NCI-H510A treated with DMSO at 0.1 percent for 48 hours (cell line): ENCODE results near the gene PHLDA3.

Experiments
- DNase-seq: peaks from one replicate; lab custom pipeline; 2025; lab: John Stamatoyannopoulos, UW

PHLDA3 gene

GRCh38 chr1:201429736-201430501 is 39.1 kb downstream of the PHLDA3 start:
- no peak for DNase-seq

- no peak for DNase-seq
Measured at GRCh38 chr1:201427963-201428362, 41.0 kb downstream of the PHLDA3 start.

GRCh38 chr1:201426479-201427310 is 42.3 kb downstream of the PHLDA3 start:
- DNase-seq: no peak

DNA sequence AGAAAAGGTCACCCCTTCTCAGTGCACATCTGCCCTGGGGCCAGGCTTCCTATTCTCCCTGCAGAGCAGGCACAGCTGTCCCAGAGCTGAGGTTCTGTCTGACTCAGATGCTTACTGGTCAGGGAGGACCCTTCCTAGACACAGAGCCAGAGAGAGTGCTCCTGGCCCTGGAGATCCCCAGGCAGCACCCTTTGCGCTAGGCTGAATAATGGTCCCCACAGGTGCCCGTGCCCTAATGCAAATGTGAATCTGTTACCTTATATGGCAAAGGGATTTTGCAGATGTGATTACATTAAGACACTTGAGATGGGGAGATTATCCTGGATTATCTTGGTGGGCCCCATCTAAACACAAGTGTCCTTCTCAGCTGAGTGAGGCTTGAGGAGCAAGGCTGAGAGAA is 44.8 kb downstream of the PHLDA3 start:
- DNase-seq: no peak

DNA sequence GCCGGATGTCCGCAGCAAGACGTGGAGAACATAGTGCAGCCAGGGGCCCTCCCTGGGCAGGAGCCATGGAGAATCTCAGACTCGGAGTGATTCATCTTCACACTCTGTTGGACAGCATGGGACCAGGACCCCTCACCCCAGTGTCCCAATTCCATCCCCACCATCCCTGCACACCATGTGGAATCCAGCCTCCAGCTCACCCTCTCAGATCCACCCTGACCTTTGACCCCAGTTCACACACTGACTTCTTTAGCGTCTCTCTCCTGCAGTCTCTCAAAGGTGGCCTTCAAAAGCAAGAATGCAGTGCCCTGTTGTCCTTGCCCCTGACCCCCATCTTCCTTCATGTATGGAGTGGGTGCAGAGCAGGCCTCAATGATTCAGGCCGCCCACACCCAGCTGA is 45.3 kb downstream of the PHLDA3 start:
- DNase-seq: no peak

DNA sequence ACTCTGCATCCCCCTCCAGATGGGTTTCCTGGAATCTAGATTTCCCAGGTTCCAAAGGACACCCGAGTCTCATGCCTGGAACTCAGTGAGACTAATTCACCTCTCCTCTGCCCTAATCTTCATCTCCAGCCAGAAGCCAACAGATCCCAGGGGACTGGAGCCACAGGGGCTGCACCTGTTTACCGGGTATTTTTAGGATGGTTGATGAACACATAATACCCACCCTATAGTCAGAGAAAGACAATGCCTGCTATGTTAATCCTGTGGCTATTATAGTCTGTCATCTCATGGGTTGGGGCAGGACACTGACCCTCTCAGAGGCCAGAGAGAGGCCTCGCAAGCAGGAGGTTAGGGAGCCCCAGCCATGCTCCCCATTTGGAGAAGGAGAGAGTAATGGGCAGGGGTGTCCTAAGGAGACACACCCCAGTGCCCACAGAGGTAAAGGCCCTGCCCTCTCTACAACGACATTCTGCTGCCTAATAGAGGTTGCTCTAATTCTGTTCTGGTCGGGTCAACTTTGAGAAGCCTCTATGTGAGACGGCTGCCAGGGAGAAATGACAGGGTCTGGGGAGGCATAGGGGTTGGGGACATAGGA is 46.5 kb downstream of the PHLDA3 start:
- DNase-seq: no peak

DNA sequence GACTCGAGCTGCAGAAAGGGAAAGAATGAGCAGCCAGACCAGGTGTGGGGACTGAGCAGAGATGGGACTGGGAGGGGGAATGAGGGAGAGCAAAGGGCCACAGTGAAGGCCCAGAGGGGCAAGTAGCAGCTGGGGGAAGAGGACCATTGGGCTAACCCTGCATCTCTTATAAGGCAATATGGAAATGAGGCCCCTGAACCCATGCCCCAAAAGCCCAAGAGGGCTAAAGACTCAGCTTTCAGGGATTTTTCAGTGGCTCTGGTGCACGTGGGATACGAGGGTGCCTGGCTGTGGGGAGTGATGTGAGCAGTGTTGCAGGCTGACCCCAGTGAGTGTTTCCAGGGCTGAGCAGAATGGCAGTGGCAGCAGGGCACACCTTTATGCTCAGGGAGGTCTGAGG is 47.0 kb downstream of the PHLDA3 start:
- no peak for DNase-seq

DNA sequence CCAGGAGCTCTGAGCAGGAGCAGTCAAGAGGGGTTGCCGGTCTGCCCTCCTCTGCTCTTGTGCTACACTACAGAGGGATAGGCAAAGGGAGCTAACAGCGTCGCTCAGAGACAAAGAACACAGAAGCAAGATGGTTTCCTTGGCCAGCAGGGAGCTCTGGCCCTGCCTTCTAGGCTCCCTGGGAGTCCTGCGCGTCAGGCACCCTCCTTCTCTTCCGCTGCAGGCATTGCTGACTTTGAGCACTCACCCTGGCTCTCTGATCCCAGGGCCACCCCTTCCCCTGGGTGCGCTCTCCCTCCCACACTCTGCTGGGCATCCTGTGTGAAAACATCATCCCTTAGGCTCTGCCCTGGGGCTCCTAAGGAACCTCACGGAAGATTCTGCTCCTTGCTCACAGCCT is 47.9 kb downstream of the PHLDA3 start:
- no peak for DNase-seq

- DNase-seq: no peak
Measured at GRCh38 chr1:201420608-201421002, 48.4 kb downstream of the PHLDA3 start.

DNA sequence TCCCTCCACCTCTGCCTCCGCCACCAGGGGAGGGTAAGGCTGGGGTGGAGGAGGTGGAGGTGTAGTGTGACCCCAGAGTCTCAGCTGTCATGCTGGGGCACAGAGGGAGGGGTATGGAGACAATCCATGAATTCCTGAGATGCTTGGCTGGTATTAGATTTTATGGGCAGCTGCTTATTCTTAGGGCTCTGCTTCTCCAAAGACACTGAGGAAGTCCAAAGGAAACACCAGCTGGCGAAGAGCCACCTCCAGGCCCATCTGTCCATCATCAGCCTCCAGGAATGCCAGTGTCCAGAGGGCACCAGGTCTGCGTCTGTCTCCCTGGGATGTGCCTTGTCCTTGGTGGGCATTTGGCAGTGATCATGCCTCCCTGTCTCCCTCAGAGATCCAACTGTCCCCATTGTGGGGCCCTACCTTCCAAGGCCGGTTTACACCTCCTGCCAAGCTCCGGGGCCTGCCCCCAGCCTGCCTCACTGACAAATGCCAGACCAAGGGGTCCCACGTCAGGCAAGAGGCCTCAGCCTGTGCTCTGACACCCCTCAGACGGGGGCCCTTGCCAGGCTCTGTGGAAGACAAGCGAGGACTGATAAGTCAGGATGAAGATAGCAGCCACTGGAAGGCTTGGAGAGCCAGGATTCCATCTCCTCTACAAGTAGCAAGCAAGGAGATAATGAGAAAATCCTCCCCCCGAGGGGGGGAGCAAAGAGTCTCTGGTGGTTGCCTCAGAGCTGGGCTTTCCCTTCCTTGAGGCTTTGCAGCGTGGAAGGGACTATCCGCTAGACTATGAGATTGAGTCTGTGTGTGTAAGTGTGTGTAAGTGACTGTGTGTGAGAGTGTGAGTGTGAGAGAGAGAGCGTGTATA is 49.0 kb downstream of the PHLDA3 start:
- no peak for DNase-seq

DNA sequence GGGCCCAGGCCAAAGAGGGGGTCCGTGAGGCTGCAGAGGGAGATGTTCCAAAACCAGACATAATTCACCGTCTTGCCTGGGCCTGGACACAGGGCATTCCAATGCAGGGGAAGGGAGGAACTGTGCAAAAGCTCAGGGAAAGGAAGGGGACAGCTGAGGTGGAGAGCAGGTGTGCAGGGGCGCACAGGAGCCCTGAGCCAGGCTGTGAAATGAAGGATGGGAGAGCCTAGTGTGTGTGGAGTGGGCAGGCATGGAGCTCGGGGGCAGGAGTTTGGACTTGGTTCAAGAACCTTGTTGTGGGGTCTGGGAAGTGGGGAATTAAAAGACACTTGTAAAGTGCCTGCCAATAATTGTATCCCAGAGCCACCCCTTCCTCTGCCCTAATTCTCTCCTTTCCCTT is 49.7 kb downstream of the PHLDA3 start:
- DNase-seq: no peak

- DNase-seq: no peak
Measured at GRCh38 chr1:201418461-201418860, 50.5 kb downstream of the PHLDA3 start.
